Esophagus (tissue), 2 donors: ENCODE data around the gene SHC4. TPM values are rescaled to one million over a fixed set of nuclear protein-coding genes. Genes with fewer than 3 reads are reported as not detected.
"Not testable (repeated sequence)": the region's sequence is repeated elsewhere in the genome, so short reads cannot be mapped to it uniquely, and the experiment has no call there.

Experiments
- H3K27ac ChIP-seq, 2 donors: one replicate each; pipeline ENCODE4 v1.5.1; 2013; ENCODE audit warnings: low read depth in 2 of 2, mild to moderate bottlenecking in 2 of 2, inconsistent platforms in 1 of 2, low read length in 1 of 2, moderate library complexity in 1 of 2
- H3K27me3 ChIP-seq, 2 donors: one replicate each; pipeline ENCODE4 v1.6.1; 2013; ENCODE audit warnings: low read length in 2 of 2, control low read depth in 1 of 2, mild to moderate bottlenecking in 1 of 2; ENCODE audit not compliant: insufficient read depth in 2 of 2, control insufficient read depth in 1 of 2
- H3K36me3 ChIP-seq, 2 donors: one replicate each; pipeline ENCODE4 v1.6.1; 2013; ENCODE audit warnings: low read length in 1 of 2; ENCODE audit not compliant: control insufficient read depth in 2 of 2, insufficient read depth in 2 of 2
- H3K4me1 ChIP-seq, 2 donors: one replicate each; pipeline ENCODE4 v1.6.1; 2013; ENCODE audit warnings: low read length in 1 of 2; ENCODE audit not compliant: control insufficient read depth in 2 of 2, insufficient read depth in 2 of 2
- H3K4me3 ChIP-seq, 2 donors: one replicate each; pipeline ENCODE4 v1.5.1; 2013; ENCODE audit warnings: low read length in 2 of 2, mild to moderate bottlenecking in 2 of 2, low read depth in 1 of 2, moderate library complexity in 1 of 2
- H3K9me3 ChIP-seq, 2 donors: one replicate each; pipeline ENCODE4 v1.6.1; 2013; ENCODE audit warnings: mild to moderate bottlenecking in 2 of 2, low read depth in 1 of 2, low read length in 1 of 2, moderate library complexity in 1 of 2; ENCODE audit not compliant: control insufficient read depth in 2 of 2, insufficient read depth in 1 of 2
- WGBS, 2 donors: extraction: QIAGEN DNeasy Blood & Tissue Kit; methylation state at CpG; one replicate each; pipeline ENCODE4 v1.1.7; 2013; 5-methylcytosine and 5-hydroxymethylcytosine counted together
- polyA plus RNA-seq, 2 donors: library from polyadenylated mRNA; stranded (reverse); fragments of 200-250 nt; gene quantifications; one replicate each; pipeline ENCODE4 v1.2.3, GENCODE V29; 2013
- donor health status: healthy with polysubstance abuse.
- donor health status: Bipolar disorder and iron deficiency.

SHC4 gene
- polyA plus RNA-seq, 2 donors = 0.08 to 0.12 TPM

DNA sequence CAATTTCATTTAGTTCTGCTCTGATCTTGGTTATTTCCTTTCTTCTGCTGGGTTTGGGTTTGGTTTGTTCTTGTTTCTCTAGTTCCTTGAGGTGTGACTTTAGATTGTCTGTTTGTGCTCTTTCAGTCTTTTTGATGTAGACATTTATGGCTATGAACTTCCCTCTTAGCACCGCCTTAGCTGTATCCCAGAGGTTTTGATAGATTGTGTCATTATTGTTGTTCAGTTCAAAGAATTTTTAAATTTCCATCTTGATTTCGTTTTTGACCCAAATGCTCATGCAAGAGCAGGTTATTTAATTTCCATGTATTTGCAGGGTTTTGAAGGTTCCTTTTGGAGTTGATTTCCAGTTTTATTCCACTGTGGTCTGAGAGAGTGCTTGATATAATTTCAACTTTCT is 53.2 kb downstream of the SHC4 start:
- WGBS, 2 donors = 74% methylated on average over 2 of the region's 2 CpGs
- not testable (repeated sequence) for H3K4me3 ChIP-seq

DNA sequence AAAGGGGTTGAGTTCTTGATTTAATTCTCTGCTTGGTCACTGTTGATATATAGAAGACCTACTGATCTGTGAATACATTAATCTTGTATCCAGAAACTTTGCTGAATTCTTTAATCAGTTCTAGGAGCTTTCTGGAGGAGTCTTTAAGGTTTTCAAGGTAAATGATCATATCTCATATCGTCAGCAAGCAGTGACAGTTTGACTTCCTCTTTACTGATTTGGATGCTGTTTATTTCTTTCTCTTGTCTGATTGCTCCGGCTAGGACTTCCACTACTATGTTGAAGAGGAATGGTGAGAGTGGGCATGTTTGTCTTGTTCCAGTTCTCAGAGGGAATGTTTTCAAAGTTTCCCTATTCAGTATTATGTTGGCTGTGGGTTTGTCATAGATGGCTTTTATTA is 54.4 kb downstream of the SHC4 start:
- not testable (repeated sequence) for H3K9me3 ChIP-seq, H3K4me1 ChIP-seq, H3K27me3 ChIP-seq, H3K27ac ChIP-seq, H3K36me3 ChIP-seq, H3K4me3 ChIP-seq
- 68 to 75% methylated on average over 2 of the region's 2 CpGs for WGBS, 2 donors

More for the DNA sequence above, 53.2 kb downstream of the SHC4 start:
- not testable (repeated sequence) for H3K27ac ChIP-seq, H3K4me1 ChIP-seq, H3K9me3 ChIP-seq, H3K36me3 ChIP-seq, H3K27me3 ChIP-seq

DNA sequence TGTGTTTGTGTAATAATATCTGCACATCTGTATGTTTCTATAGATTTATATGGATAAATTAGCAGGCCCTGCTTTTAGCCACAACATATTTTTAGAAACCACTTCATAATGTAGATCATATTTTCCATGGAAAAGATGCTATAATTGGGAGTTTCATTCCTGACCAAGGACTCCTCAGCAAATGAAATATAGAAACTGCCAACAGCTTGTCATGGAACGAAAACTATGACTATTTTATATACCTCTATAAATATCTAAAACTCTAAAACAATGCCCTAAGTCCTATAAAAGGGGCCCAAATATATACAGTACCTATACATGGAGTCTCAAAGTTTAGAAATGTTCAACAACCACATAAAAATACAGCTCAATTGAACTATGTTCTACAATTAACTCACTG is 57.9 kb downstream of the SHC4 start:
- no peaks in the 10 kb centered on the region for H3K4me1 ChIP-seq
- H3K27me3 ChIP-seq = no peaks in the 10 kb centered on the region
- H3K9me3 ChIP-seq = no peaks in the 10 kb centered on the region
- no peak overlapping the region for H3K27ac ChIP-seq
- no peaks in the 10 kb centered on the region for H3K36me3 ChIP-seq
- H3K4me3 ChIP-seq = no peak overlapping the region
- 60 to 82% methylated on average over 1 of the region's 1 CpG for WGBS, 2 donors

DNA sequence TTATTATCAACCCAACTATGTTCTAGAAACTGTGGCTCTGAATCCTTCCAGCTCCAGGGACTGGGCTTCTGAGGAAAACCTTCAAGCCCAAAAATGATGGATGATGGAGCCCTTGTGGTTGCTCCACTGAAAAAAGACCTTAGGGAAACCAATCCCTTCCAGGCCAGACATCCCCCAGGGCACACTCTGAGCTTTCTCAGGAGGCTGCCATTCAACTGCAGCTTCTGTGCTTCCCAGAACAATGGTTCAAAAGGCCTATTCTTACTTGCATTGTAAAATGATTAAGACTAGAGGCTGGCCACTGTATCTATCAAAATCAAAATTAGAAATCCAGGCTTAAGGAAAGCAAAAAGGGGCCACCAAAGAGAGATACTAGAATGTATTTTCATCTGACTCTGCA is 58.5 kb downstream of the SHC4 start:
- Histone ChIP-seq H3K9me3 (no peaks in the 10 kb centered on the region), H3K36me3 (no peaks in the 10 kb centered on the region), H3K27me3 (no peaks in the 10 kb centered on the region), H3K4me1 (no peaks in the 10 kb centered on the region), H3K27ac (no peak overlapping the region), H3K4me3 (no peak overlapping the region)

DNA sequence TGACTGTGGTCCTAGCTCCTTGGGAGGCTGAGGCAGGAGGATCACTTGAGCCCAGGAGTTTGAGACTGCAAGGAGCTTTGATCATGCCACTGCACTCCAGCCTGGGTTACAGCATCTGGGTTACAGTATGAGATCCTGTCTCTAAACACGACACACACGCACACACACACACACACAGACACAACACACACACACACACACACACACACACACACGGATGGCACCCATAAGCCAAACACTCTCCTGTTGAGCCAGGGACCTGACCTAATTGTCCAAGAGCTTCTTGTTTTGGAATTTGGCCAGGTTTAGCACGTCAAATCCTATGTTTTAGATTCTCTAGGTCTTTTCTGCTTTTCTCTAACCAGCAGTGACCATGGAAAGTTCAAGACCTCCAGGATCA is 59.0 kb downstream of the SHC4 start:
- no peaks in the 10 kb centered on the region for H3K27me3 ChIP-seq
- H3K4me3 ChIP-seq = no peak overlapping the region
- no peaks in the 10 kb centered on the region for H3K36me3 ChIP-seq
- H3K4me1 ChIP-seq = no peaks in the 10 kb centered on the region
- H3K27ac ChIP-seq = no peak overlapping the region
- H3K9me3 ChIP-seq = no peaks in the 10 kb centered on the region
- 83 to 90% methylated on average over 4 of the region's 4 CpGs for WGBS, 2 donors

DNA sequence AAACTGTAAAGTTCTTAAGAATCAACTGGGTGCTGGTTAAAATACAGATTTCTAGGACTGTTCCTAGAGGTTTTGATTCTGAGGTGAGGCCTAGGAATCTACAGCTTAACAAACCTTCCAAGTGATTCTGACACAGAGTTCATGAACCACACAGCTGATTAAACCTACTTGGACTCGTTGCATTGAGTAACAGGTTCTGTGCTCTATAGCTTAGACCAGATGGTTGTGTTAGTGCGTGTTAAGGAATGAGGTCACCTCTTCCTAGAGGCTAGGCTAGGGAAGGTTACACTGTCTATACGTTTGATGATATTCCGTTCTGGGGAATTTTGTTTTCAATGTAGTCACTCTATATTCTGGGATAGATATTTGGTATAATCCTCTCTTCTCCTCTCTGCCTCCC is 63.9 kb downstream of the SHC4 start:
- Histone ChIP-seq H3K4me3 (no peak overlapping the region), H3K4me1 (no peaks in the 10 kb centered on the region), H3K27ac (no peak overlapping the region), H3K36me3 (no peaks in the 10 kb centered on the region), H3K27me3 (no peaks in the 10 kb centered on the region), H3K9me3 (no peaks in the 10 kb centered on the region)
- WGBS, 2 donors = 80 to 85% methylated on average over 4 of the region's 4 CpGs

DNA sequence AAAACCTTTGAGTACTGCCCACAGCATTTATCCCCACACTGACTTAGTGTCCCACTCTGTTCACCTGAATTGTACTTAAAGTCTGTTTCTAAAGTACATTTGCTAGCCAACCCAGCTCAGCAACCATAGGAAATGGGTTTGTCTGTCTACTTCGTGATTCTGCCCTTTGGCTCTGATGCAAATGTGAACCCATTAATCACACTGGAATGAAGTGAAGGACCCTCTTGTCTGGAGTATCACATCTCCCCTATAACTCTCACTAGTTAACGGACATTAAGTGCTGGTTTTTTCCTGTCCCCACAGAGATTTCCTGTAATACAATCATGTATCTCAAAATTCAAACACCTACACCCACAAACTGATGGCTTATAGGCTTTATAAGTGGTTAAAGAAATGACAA is 65.3 kb downstream of the SHC4 start:
- no peaks in the 10 kb centered on the region for H3K4me1 ChIP-seq
- no peaks in the 10 kb centered on the region for H3K27me3 ChIP-seq
- H3K4me3 ChIP-seq = no peak overlapping the region
- no peaks in the 10 kb centered on the region for H3K9me3 ChIP-seq
- WGBS, 2 donors = 53 to 66% methylated on average over 2 of the region's 2 CpGs
- no peak overlapping the region for H3K27ac ChIP-seq
- H3K36me3 ChIP-seq = no peaks in the 10 kb centered on the region

DNA sequence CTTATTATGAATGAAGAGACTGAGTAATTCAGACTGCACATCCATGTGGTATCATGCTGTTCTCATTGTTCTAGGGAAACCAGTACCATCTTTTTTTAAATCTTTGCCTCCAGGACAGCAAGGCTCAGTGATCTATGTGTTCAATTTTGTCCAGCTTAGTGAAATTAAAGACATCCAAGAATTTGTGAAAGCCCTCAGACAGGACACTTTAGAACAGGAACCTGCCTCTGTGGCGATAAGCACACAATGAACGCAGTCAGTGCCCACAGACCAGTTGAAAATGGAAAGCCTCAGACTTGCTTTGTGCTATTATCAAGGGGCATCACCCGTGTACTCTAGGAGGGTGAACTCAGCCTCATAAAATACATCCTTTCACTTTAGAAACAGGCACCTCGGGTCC is 65.7 kb downstream of the SHC4 start:
- H3K27me3 ChIP-seq = no peaks in the 10 kb centered on the region
- H3K36me3 ChIP-seq = no peaks in the 10 kb centered on the region

DNA sequence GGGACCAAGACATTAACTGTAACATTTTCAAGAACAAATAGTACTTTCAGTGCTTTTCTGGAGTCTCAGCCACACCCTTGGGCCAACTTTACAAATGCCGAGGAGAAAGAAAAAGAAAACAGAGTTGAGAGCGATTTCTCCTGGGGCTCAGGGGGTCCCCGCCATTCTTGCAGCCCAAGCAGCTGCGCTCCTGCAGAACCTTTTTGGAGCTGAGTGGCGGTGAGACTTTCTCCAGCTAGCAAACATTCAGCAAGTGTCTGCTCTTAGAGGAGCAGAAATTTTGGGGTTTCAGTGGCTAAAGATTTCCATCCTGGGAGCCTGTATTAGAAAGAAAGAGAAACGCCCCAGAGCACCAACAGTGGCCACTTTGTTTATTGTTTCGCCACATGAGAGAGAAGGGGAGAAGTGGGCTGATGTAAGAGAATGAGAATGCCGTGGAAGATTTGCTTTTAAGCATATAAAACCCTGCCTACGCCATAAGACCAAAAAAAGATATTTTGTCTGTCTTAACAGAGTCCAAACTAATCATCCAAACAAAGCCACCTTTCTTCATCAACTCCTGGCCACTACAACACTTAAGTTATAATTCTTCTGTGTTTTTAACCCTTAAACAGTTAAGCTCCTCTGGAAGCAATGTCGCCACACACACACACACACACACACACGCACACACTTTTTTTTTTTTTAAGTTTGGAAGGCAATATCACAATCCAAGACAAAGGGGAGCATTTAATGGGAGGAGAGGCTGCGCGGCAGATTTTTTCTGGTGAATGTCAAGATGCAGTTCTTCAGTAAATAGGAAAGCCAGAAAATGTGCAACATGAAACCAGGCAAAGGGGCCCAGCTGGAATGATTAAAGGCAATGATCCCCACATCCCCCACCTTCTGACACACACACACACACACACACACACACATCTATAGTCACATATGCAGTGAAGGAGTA is 66.6 kb downstream of the SHC4 start:
- H3K27ac ChIP-seq = no peak overlapping the region
- no peaks in the 10 kb centered on the region for H3K4me1 ChIP-seq
- H3K36me3 ChIP-seq = no peaks in the 10 kb centered on the region
- no peaks in the 10 kb centered on the region for H3K9me3 ChIP-seq
- WGBS, 2 donors = 37 to 40% methylated on average over 13 of the region's 13 CpGs
- H3K27me3 ChIP-seq = no peaks in the 10 kb centered on the region
- H3K4me3 ChIP-seq = no peak overlapping the region

More for the DNA sequence above, 65.7 kb downstream of the SHC4 start:
- H3K4me3 ChIP-seq = no peak overlapping the region
- H3K4me1 ChIP-seq = no peaks in the 10 kb centered on the region
- H3K27ac ChIP-seq = no peak overlapping the region
- no peaks in the 10 kb centered on the region for H3K9me3 ChIP-seq
- WGBS, 2 donors = 57 to 62% methylated on average over 4 of the region's 4 CpGs

DNA sequence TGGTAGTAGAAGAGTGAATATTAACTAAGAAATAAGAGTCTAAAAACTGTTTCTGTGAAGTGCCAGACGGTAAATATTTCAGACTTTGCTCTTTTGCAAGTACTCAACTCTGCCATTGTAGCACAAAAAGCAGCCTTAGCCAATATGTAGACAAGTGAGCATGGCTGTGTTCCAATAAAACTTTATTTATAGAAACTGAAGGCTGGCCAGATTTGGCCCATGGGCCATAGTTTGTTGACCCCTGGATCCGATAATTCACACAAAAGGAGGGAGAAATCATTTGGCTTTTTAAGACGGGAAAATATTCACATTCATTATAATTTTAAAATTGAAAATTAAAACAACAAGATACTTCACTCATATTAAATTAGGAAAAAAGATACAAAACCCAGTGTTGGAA is 70.4 kb downstream of the SHC4 start:
- no peaks in the 10 kb centered on the region for H3K36me3 ChIP-seq
- no peak overlapping the region for H3K27ac ChIP-seq
- no peak overlapping the region for H3K4me3 ChIP-seq
- no peaks in the 10 kb centered on the region for H3K4me1 ChIP-seq
- WGBS, 2 donors = 70 to 72% methylated on average over 3 of the region's 3 CpGs
- no peaks in the 10 kb centered on the region for H3K9me3 ChIP-seq
- H3K27me3 ChIP-seq = no peaks in the 10 kb centered on the region
